HG02981 (cell line): ENCODE measurements around the gene DOCK6.

Experiments used
- ATAC-seq: cut with Tn5 transposase; IDR thresholded peaks from one replicate; pipeline ENCODE4 v1.9.1; 2021; ENCODE audit warnings: mild to moderate bottlenecking, moderate library complexity; ENCODE audit not compliant: unreplicated experiment

Gene DOCK6

GRCh38 chr19:11279505-11280236 is 17.3 kb upstream of the DOCK6 start:
- ATAC-seq = no peak

DNA sequence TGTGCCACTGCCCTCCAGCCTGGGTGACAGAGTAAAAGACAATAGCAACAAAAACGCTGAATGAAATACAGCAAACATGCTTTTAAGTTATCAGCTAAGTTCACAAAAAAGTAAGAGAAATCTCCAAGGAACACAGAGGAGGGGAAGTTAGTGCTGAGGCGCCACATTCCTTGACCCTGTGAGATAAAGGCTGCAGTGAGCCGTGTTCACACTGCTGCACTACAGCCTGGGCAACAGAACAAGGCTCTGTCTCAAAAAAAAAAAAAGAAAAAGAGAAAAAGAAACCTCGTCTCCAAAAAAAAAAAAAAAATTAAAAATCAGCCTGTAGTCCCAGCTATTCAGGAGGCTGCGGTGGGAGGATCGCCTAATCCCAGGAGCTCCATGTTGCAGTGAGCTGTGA is 16.3 kb upstream of the DOCK6 start:
- no peak for ATAC-seq

GRCh38 chr19:11274533-11275086 is 12.3 kb upstream of the DOCK6 start:
- no peak for ATAC-seq

GRCh38 chr19:11273989-11274388 is 11.7 kb upstream of the DOCK6 start:
- ATAC-seq = no peak

DNA sequence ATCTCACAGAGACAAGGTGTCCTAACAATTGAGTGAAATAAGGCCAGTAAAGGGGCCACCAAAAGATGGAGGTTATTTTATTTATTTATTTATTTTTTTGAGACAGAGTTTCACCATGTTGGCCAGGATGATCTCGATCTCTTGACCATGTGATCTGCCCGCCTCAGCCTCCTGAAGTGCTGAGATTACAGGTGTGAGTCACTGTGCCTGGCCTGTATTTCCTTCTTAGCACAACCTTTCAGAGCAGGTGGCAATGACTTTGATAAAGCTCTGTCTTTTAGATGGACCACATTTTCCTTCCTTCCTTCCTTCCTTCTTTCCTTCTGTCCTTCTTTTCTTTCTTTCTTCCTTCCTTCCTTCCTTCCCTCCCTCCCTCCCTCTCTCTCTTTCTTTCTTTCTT is 11.0 kb upstream of the DOCK6 start:
- no peak for ATAC-seq

- no peak for ATAC-seq
Observed at GRCh38 chr19:11269408-11269807, 7.1 kb upstream of the DOCK6 start.

DNA sequence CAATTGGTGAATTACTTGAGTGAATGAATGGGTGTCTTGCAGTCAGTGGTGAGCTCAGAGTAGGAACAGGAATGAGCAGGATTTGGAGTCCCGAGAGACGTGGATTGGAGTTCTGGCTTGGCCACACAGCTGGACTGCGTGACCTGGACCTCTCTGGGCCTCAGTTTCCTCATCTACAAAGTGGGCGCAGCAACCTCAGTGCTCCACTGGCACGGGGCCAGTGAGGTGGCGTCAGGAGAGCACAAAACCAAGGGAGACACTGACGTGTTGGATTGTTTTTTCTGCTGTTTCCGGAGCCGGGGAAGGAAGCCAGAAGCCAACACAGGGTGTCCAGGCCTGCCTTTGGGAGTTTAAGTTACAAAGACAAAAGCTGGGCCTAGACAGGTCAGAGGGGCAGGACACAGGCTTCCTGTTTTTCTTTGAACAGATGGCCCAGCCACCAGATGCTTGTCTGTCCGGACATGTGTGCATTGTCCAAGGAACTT is 6.5 kb upstream of the DOCK6 start:
- no peak for ATAC-seq

DNA sequence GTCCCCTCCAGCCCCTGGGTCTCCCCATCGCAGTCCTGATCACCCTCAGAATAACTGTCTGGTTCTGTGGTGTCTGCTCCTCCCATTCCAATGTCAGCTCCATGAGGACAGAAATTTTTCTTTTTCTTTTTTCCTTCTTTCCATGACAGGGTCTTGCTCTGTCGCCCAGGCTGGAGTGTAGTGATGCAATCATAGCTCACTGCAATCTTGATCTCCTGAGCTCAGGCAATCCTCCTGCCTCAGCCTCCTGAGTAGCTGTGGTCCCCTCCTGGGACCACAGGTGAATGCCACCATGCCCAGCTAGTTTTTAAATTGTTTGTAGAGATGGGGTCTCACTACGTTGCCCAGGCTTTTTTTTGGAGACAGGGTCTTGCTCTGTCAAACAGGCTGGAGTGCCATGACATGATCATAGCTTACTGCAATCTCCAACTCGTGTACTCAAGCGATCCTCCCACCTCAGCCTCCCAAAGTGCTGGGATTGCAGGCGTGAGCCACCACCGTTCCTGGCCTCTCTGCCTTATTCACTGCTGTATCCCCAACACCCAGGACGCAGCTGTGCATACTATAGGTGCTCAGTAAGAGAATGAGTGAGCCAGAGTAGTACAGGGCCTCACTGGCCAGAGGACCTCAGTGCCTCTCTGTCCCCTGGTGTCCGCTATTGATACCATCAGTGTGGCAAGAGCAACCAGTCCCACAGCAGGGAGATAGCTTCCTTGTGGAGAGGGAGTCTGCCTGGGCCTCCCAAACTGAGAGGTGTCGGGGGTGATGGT is 5.2 kb upstream of the DOCK6 start:
- no peak for ATAC-seq

DNA sequence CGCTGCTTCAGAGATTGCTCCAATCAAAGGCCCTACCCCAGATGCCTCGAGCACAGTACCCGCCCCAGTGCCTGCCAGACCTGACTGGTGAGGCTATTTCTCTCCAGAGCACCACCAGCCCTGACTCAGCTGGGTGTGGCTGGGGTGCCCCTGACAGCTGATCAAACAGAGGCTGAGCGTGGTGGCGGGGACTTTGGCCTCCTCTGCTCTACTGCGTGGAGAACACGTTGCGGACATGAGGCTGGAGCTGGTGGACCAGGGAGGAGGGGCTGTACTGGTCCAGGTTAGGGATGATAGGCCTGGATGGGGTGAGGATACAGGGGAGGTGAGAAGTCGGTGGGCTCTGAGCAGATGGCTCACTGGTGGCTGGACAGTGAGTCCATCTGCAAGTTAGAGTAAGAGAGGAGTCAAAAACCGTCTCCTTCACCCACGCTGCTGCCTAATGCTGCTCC is 3.5 kb upstream of the DOCK6 start:
- ATAC-seq = no peak

DNA sequence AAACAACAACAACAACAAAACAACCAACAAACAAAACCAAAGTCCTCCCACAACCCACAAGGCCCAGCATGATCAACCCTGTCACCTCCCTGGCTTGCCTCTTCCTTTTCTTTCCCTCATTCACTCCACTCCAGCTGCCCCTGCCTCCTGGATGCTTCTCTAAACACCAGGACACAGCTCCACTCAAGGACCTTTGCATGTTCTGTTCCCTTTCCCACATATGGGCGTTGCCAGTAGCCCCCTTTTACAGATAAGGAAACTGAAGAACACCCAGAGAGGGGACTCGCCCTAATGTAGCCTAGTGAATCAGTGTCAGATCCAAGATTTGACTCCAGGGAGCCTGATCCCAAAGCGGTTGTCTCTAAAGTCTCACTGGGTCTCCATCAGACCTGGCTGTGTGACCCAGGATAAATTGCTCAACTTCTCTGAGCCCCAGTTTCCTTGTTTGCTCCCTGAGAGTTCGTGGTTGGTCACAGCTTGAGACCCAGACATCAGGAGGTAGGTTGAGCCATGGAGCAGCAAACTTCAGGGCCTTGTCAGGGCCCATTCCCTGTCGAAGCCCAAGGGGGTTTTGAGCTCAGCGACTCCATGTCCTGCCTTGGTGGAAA is 3.0 kb upstream of the DOCK6 start:
- ATAC-seq = no peak

- no peak for ATAC-seq
Observed at GRCh38 chr19:11264452-11265176, 2.3 kb upstream of the DOCK6 start.

DNA sequence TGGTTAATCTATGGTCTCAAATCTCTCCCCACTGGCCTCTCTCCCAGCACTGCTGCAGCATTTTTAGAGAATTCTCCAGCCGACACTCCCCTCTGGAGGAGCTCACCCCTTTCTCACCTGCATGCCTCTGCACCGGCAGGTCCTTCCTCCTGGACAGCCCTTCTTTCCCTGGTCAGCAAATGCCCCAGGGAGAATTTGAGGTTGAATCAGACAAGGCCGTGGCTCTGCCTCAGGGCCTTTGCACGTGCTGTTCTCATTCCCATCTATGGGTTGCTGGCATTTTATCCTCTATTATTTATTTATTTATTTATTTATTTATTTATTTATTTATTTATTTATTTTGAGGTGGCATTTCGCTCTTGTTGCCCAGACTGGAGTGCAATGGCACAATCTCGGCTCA is 1.4 kb upstream of the DOCK6 start:
- ATAC-seq = no peak

DNA sequence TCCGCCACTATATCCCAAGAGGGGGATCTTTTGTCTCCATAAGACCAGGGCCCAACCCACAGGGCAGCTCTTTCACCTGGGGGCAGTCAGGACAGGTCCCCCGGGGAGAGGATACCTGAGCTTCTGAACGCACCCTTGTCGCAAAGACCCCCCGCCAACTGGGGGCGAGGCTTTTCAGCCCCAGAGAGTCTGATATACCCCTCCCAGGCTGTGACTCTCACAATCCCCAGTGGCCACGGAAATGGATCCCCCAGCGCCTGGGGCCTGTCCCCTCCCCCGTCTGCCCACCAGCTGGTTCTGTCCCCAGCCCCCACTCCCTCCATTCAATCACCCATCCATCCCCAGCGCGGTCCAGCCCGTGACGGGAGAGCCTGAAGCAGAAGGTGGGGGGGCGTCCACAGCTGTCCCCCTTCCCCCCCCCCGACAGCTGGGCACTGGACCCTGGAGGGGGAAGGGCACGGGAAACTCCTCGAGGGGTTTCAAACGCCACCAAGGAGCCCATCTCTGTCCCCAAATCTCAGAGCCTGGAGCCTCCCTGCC is 823 bp downstream of the DOCK6 start:
- no peak for ATAC-seq

DNA sequence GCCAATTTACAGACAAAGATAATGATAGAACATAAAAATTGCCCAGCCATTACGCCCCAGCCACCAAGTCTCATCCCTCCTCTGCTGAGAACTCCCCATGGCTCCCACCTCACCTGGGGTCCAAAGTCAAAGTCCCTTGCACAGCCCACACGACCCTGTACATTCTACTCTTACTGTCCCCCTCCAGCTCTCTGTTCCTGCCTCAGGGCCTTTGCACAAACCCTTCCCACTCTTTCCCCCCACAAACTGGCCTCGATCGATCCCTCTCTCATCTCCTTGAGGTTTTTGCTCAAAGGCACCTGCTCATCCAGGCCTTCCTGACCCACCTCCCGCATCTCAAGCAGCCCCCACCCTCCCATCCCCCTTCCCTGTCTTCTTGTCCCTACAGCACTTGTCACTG is 1.3 kb downstream of the DOCK6 start:
- no peak for ATAC-seq

DNA sequence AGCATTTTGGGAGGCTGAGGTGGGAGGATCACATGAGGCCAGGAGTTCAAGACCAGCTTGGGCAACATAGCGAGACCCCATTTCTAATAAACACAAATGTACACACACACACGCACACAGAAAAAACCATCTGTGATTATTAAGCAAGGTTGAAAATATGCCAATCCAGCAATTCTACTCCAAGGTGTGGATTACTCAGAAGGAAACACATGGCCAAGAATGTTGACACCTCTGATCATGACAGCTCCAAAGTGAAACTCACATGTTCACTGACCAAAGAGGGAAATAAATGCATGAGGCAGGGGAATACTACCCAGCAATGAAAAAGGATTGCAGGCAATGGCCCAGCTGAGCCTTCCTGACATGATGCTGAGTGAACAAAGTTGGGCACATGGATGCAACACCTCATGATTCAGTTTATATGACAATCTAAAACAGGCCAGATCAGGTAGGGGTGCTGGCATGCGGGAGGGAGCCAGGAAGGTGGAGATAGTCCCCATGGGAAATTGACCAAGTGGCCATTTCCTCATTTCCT is 4.4 kb downstream of the DOCK6 start:
- no peak for ATAC-seq

- ATAC-seq = no peak
Observed at GRCh38 chr19:11256189-11256588, 6.1 kb downstream of the DOCK6 start.

DNA sequence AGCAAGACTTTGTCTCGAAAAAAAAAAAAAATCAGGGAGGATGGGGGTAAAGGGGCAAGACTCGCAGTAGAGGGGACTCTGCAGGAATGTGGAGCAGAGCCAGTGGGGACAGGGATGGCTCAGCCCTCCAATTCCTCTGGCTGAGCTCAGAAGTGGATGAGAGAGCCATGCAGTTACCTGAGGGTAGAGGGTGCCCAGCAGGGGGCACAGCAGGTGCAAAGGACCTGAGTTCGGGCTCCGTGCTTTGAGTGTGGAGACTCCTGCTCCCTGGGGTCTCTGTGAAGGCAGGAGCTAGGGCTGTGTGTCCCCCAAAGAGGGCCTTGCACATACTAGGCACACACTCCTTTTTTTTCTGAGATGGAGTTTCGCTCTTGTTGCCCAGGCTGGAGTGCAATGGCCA is 7.7 kb downstream of the DOCK6 start:
- no peak for ATAC-seq

GRCh38 chr19:11252665-11253355 is 9.5 kb downstream of the DOCK6 start:
- ATAC-seq = no peak

DNA sequence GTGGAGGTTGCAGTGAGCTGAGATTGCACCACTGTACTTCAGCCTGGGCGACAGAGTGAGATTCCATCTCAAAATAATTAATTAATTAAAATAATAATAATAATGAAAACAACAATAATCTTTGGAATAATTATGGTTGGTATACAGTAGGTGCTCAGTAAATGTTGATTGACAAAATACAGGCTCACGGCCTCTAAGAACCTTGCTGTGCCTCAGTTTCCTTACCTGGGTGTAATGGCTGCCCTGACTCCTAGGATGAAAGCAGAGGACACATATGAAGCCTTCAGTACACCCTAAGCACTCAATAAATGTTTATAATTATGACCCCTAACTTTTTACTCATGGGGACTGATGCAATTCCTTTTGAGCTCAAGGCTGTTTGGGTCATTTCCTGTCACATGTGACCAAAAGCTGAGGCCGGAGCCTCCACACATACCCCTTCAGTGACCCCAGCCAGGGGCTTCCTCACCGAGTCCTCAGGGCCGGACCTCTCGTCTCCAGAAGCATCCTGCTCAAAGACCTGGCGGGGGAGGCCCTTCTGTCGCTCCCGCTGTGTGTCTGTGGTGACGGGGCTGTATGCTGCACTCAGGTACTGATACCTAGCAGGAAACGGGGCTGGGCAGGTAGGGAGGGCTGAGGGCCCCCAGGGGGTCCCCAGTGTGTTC is 10.5 kb downstream of the DOCK6 start:
- ATAC-seq = no peak
